ENCODE results near the gene TTBK1.
A peak's percentile ranks its signal among the peaks of the same experiment; 100 is the strongest.

TTBK1 gene

DNA sequence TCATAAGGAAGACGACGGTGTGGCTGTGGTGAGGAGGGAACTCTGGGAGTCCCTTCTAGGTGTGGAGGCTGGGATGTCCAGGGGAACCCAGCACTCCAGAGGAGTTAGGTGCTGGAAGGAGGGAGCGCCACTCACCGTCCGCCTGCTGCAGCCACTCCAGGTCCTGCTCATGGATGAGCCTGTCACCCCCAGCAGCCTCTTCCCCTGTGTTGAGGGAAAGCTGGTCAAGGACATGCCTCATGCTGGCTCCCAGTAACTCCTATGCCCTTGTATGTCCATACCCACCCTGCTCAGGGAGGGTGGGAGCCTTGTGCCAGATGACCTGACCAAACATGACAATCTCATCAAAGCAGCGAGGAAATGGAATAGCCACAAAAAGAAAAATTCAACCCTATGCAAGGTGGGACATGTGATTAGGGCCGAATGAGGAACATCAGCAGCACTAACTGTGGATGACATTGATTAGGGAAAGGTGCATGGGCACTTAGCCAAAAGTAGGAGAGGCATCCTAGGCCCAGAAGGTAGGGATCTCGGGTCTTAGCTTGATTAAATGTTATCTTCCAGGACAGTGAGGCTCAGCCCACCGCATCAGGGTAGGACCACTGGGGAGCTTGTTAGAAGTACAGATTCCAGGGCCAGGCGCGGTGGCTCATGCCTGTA, 17.0 kb upstream of the TTBK1 start:
- DNase-seq: no peak

DNA sequence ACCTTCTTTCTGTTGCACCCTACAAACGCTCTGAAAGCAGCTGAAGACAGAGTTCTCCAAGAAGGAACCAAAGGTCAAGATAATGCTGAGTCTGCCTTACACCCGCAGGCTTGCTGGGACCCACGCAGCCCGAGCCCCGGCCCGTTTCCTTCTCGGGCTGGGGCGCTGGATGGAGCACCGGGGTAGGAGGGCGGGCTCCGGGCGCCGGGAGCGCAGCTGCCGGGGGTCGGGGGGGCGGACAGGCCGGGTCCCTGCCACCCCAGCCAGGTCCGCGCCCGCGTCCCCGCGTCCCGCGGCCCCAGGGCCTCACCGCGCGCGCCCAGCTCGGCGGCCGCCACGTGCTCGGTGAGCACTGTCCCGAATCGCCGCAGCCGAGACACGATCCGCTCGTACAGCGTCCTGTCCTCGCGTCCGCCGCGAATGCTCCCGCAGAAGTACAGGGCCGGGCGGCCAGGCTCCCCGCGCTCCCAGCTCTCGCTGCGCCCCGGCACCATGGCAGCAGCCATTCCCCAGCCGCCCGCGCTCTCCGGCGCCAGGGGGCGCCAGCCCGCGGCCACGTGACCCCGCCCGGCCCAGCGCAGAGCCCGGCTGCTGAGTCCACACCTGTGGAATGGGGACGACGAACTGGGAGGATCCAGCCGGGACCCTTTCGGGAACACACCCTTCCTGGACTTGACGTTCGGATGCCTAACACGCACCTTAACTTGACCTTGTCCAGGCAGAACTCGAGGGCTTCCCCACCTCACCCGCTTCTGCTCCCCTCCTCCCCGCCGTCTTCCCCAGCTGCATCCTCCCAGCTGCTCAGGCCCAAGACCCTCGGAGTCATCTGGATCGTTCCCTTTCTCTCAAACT, 14.1 kb upstream of the TTBK1 start, which contains the start of gene DNPH1:
DNPH1 (minus strand) TSS at position 531 of the 852 bp plus-strand sequence; CDS start at position 506, 25 bp downstream.
- DNase-seq: peak; percentile 77

DNA sequence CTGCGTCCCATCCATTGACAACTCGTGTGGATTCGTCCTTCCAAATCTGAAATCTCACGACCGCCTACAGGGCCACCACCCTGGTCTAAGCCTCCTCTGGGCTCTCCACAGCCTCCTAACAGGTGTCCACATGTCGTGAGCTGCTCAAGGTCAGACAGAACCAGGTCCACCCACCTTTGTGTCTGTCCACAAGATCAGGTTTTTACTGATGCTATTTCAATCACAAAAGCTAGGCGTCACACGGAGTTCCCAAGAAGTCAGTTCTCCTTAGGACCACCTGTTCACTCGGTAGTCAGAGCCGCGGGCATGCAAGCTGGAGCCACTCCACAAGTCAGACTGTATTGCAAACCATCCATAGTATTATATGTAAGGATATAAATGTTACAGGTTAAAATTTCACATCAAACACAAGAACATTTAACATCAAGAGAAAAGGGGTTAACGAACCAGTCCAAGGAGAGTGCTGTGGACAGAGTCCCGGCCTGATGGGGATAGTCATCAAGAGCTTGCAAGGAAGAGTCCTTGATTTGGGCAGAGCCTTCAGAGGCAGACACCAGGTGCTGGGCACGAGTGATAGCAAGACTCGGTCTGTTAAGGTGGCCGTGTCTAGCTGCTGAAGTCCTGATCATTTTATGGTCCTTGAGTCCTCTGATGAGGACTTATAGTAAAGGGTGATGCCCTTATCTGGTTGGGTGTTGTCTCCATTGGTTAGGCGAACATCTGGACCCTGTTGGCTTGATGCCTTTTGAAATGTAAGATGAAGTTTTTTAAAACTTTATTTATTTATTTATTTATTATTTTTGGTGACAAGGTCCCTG, 13.3 kb upstream of the TTBK1 start:
- DNase-seq: no peak

DNA sequence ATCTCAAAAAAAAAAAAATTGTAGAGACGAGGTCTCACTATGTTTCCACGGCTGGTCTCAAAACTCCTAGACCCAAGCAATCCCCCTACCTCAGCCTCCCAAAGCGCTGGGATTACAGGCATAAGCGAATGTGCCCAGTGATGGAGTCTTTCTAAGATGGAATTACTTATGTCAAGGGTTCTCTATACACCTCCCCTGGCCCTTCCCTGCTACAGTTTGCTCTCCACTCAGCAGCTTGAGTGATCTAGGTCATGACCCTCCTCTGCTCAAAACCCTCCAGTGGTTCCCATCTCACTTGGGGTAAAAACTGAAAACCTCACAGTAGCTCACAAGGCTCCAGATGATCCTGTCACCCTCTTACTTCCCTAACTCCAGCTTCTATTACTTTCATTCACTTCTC, 12.2 kb upstream of the TTBK1 start:
- no peak for DNase-seq

DNA sequence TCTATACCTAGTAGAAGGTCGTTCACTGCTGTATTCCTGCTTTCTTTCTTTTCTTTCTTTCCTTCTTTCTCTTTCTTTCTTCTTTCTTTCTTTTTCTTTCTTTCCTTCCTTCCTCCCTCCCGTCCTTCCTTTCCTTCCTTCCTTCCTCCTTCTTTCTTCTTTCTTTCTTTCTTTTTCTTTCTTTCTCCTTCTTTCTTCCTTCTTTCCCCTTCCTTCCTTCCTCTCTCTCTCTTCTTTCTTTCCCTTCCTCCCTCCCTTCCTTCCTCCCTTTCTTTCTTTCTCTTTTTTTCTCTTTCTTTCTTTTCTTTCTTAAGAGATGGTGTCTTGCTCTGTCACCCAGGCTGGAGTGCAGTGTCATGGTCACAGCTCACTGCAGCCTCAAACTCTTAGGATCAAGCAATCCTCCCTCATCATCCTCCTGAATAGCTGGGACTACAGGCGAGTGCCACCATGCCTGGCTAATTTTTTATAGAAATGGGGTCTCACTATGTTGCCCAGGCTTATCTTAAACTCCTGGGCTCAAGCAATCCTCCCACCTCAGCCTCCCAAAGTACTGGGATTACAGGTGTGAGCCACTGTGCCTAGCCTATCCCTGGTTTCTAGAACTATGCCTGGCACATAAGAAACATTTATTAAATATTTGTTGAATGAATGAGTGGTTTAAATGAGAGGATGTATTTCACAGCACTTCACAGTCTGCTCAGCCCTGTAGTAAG, 11.4 kb upstream of the TTBK1 start:
- DNase-seq: no peak

DNA sequence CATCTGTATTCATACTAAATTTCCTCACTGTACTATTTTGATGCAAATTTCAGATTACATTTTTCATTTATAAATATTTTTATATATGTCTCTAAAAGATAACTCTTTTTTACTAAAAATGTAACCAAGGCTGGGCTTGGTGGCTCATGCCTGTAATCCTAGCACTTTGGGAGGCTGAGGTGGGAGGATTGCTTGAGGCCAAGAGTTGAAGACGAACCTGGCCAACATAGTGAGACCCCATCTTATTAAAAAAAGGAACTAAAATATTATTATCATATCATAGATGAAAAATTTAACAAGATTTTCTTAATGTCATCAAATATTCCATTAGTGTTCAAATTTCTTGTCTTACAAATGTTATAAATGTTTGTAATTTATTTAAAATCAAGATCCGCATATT, 7.4 kb upstream of the TTBK1 start:
- no peak for DNase-seq

DNA sequence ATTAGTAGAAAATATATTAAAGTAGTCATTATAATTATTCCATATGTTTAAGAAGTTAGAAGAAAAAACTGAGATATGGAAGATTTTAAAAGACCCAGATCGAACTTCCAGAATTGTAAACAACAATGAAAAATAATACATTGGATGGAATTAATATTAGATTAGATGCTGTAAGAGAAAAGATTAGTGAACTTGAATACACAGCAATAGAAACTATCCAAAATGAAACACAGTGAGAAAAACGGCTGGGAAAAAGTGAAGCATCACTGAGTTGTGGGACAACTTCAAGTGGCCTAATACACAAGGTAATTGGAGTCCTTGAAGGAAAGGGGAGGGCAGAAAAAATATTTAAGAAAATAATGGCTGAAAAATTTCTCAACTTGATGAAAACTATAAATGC, 4.2 kb upstream of the TTBK1 start:
- no peak for DNase-seq

DNA sequence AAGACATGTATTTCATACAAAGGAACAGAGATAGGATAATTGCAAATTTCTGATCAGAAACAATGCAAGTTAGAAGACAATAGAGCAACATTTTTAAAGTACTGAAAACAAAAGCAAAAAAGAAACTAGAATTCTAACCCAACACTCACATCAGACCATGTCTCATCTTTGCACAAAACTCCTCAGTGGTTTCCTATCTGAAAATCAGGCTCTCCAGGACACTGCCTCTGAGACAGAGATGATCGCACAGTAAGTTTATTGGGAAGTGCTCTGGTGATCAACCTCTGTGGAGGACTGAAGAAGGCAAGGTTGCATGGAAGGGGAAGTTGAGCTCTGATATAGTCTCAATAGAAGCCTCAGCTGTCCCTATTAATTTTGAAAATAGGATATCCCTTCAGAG, 2.3 kb upstream of the TTBK1 start:
- no peak for DNase-seq

DNA sequence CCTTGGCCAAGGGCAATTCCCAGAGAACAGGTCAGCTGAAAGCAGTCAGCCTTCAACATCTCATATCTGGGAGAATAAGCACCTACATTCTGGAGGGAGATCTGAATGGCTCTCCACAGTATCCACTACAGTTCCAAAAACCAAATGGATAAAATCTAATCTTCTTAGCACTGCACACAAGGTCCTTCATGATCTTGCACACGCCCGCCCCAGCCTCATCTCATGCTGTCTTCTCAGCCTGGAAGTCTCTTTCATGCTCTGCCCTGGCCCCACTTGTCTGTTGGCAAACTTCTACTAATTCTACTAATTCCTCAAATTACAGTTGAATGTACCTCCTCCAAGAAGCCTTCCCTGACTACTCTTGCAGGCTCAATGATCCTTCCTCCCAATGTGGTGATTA, 1.8 kb upstream of the TTBK1 start:
- DNase-seq: no peak

DNA sequence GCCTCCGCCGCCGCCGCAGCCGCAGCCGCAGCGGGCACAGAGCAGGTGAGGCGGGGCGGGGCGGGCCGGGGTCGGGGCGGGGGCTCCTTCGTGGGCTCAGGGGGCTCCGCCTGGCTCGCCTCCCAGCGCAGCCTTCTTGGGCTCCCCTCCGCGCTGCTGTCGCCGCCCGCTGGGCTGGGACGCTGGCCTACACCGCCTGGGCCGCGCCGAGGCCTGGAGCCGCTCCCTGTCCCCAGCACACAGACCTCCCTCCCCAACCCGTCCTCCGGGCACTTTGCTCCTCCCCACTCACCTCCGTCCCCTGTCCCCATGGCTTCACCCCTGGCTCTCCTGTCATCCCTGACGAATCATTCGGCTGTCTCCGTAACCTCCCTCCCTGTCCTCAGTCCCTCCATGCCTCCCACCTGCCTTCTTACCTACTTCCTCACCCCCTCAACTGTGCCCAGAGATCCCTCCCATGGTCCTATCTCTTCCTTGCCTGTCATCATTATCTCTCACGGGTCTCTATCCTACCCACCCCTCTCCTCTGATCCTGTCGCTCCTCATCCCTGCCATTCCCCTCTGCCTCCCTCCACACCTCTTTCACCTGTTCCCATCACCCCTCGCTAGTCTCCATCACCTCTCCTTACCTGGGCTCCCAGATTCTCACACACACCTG, 512 bp downstream of the TTBK1 start:
- DNase-seq: no peak

DNA sequence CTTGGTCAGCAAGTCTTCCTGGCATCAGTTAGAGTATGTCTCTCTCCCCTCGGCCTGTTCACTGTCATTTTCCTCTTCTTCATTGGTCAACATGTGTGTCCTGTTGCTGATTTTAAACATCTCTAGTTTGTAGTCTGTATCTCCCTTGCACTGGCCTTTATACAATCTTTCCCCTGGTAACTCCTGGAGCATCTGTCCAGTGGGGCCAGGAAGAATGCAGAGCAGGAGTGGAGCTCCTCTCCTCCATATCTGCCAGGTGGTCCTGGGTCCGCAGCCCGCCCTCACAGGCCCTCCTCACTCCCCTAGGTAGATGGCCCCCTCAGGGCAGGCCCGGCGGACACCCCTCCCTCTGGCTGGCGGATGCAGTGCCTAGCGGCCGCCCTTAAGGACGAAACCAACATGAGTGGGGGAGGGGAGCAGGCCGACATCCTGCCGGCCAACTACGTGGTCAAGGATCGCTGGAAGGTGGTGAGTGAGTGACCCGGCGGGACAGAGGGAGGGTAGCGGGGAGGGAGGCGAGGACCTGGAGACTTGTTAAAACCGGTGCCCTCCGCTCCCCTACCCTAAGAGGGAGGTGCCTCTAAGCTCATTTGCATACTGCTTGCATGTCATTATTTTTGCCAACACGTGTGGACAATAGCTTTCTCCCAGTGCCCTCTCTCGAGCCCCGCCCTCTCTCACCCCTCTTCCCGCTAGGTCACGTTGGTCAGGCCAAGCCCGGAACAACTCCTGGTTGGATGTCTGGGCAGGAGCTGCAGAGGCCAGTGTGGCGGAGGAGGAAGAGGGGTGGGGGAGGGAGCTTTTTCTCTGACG, 3.2 kb downstream of the TTBK1 start:
- no peak for DNase-seq

DNA sequence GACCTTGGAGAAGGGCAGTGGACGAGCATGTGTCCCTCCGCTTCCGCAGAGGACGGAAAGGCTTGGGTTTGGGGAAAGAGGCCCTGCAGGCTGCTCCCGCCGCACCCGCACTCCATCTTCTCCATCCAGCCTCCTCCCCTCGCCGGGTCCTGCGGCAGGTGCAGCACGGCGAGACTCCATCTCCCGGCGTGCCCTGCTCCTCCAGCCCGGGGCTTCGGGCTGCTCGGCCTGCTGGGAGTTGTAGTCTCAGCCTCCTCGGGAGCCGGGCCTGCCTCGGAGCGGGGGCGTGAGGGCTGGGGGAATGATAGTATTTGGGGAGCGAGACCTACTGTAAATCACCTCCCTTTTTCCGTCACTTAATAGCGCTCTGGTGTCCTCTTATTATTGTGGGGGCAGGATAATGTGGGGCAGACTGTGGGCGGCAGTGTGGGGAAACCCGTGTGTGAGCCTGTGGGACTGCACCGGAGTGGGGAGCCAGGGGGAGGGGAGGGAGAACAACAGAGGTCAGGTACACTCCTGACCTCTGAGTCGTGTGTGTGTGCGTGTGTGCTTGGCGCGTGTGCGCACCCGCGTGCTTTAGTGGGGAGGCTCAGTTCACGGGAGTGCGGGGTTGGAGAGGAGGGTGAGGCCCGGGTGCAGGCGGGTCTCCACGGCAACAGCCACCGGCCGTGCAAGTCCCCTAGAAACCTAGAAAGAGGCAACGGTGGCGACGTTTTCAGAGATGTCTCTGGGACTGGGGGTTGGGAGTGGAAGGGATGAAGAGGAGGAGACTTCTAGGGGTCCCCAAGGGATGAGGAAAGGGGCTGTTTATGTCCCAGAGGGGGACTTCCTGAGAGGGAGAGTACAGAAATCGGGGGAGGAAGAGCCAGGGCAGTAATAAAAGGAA, 4.1 kb downstream of the TTBK1 start:
- peak; percentile 79 for DNase-seq

DNA sequence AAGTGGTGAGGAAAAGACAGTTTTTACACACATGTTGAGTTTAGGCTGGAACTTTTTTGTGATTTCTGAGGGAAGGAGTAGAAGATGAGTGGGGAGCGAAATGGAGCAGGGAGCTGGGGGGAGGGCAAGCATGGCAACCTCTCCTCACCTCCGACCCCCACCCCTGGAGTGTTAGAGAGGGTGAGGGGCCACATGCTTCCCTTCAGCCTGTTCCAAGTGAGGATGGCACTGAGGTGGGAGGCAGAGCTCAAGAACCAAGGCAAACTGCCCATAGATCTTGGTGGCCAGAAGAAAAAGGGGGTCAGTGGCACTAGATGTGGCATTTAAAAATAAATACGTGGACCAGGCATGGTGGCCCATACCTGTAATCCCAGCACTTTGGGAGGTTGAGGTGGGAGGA, 4.8 kb downstream of the TTBK1 start:
- DNase-seq: no peak

DNA sequence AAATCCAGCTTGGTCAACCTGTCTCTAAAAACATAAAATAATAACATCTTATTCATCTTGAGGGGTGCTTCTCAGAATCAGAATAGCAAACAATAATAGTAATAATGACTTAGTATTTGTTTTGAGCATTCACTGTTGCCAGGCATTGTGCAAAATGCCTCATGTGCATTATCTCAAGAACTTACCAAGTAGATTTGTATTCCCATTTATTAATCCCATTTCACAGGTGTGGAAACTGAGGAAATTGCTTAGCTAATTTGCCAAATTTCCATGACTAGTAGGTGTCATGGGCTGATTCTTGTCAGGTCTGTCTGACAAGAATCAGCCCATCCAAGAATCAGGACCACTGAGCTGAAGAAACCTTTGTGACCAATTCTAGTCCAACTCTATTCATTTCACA, 5.5 kb downstream of the TTBK1 start:
- no peak for DNase-seq

DNA sequence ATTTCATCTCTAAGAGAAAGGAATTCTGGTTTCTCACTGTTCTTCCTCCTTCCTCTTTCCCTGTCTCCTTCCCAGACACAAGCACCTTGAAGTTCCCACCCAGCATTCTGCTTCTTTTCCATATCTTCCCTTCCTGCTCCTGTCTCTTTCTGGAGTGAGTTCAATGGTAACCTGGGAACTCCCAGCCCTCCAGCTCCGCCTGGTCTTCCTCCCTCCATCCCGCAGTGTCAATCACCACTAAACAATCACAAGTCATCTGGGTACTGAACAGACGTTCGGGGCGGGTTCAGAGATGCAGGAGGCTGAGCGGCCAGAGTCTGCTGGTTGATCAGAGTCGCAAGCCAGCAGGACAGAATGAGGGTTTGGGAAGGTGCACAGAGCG, 7.7 kb downstream of the TTBK1 start:
- DNase-seq: no peak

DNA sequence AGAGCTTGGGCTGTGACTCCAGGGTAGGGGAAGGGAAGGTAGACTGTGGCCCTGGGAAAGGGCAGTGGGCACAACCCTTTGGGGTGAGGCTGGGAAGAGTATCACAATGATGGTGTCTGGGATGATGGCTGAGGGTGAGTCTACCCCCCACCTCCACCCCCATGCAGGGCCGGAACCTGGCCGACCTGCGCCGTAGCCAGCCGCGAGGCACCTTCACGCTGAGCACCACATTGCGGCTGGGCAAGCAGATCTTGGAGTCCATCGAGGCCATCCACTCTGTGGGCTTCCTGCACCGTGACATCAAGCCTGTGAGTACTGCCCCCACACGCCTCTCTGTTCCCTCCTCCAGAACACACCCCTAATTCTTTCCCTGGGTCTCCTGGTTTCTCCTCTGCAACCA, 10.1 kb downstream of the TTBK1 start:
- no peak for DNase-seq

DNA sequence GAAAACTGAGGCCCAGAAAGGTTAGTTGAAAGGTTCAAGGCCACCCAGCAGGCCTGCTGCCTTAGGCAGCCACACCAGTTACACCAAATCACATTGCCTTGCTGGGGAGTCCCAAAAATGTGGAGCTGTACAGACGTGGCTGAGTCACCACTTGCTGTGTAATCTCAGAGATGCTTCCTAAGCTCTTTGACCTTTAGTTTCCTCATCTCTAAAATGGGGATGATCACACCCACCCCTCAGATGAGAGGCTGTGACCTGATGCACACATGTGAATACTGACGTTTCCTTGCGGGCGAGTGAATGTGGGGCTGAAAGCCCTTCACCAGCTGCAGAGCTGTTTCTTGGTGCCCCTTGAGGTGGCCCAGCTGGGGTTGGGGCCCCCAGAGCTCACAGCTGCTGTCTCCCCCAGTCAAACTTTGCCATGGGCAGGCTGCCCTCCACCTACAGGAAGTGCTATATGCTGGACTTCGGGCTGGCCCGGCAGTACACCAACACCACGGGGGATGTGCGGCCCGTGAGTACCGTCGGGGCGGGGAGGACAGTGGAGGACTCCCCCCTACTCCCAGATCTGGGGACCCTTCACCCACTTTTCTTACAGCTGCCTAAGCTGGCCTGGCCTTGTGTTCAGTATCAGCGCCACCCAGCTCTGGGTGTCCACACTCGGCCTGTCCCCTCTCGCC, 11.0 kb downstream of the TTBK1 start:
- no peak for DNase-seq

DNA sequence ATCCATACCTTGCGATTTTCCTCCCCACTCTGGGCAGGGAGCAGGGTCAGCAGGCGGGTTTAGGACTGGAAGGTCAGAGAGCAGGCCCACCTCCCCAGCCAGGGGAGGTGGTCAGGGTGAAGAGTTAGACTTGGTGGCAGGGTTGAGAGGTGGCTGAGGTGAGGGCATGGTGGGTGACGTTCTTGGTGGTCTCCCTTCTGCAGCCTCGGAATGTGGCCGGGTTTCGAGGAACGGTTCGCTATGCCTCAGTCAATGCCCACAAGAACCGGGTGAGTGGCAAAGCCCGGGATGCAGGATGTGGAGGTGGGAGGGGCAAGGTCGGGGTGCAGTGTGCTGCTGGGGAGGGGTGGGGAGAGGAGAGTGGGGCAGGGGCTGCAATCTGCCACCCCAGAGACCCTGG, 11.6 kb downstream of the TTBK1 start:
- DNase-seq: no peak

DNA sequence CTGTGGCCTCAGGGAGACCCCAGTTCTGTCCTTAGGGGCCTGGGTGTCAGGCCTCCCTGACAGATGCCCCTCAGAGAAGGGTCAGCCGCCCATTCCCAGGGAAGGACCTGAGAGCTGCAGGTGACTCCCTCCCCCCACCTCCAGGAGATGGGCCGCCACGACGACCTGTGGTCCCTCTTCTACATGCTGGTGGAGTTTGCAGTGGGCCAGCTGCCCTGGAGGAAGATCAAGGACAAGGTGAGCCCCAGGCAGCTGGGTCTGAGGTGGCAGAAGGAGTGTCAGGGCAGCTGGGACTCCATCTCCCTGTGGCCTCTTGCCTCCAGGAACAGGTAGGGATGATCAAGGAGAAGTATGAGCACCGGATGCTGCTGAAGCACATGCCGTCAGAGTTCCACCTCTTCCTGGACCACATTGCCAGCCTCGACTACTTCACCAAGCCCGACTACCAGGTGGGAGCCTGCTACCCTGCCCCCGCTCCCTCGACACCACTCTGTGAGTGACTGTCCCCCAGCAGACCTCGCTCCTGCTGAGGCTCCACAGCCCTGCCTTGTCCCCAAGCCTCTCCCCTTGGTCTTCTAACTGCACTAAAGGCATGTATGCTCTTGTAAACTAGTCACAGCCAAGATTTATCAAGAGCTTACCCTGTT, 12.2 kb downstream of the TTBK1 start:
- no peak for DNase-seq
